CD1c-positive myeloid dendritic cell (primary cell): ENCODE measurements around the gene LPAR2.
A peak's percentile ranks its signal among the peaks of the same experiment; 100 is the strongest.
"Not testable (repeated sequence)": the region's sequence is repeated elsewhere in the genome, so short reads cannot be mapped to it uniquely, and the experiment has no call there.

ENCODE experiments used
- DNase-seq: peaks from one replicate; pipeline ENCODE4 v3.0.0-alpha.2; 2016; ENCODE audit errors: extremely low spot score

Gene LPAR2

GRCh38 chr19:19627621-19628500, at the start of gene LPAR2:
LPAR2 (minus strand) TSS chr19:19628220; CDS start chr19:19627275, 945 bp downstream.
- peak; percentile 54 for DNase-seq

DNA sequence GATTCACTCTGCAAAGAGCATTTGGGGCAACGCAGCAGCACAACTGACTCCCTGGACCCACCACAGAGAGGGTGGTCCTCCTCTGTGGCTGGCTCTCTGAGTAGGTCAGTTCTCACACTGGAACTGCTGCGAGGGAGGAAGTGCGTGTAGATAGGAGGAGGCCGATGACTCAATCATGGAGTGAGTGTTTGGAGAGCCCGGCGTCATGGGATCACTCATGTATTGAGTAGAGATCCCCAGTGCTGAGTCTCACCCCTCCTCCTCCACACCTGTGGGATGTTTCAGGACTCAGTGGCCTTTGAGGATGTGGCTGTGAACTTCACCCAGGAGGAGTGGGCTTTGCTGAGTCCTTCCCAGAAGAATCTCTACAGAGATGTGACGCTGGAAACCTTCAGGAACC, 49.6 kb upstream of the LPAR2 start:
- no peak for DNase-seq

GRCh38 chr19:19674315-19674714, 46.3 kb upstream of the LPAR2 start:
- no peak for DNase-seq

DNA sequence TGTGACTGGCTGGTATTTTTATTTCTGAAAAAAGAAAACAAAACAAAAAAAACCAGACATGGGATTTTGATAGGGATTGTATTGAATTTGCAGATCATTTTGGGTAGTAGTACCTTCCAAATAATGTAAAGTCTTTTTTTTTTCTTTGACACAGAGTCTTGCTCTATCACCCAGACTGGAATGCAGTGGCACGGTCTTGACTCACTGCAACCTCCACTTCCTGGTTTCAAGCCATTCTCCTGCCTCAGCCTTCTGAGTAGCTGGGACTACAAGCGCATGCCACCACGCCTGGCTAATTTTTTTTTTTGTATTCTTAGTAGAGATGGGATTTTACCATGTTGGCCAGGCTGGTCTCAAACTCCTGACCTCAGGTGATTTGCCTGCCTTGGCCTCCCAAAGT, 44.8 kb upstream of the LPAR2 start:
- DNase-seq, result no peak

- DNase-seq, result no peak
Measured at GRCh38 chr19:19670070-19670551, 42.1 kb upstream of the LPAR2 start.

DNA sequence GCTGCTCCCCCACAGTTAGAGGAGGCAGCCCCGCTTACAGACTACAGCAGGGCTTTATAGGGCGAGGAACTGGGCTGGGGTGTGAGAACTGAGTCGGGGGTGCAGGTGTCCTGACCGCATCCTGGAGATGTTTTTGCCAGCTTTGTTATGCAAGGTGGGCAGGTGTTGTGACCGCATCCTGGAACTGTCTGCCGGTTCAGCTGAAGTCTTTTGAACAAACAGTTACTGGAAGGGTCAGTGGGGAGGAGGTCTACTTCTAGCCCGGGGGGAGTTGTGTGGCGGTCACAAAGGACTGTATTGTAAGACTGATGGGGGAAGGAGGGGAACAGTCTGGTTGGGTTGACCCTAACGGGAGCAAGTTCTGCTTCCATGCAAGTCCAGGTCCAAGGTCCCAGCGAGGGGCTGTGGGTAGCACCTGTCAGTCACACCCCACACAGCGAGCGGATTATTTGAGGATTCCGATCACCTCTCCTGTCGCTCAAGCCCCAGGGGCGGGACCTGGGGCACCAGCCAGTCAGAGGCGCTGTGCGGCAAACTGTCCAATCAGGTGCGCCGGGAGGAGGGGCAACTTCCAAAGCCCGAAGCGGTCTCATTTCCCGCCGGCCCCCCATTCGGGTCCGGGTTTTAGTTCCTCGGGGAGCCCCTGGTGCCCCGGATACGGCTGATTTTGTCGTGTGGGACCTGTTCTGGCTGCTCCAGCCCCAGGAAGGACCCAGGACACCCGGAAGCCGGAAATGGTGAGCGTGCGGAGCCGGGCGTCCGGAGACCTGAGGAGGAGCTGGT, 40.4 kb upstream of the LPAR2 start, which contains the start of gene ZNF101:
TSS of gene ZNF101 (plus strand) at position 610 of the 783 bp plus-strand sequence. CDS start at position 735, 125 bp downstream.
- peak; percentile 97 for DNase-seq

DNA sequence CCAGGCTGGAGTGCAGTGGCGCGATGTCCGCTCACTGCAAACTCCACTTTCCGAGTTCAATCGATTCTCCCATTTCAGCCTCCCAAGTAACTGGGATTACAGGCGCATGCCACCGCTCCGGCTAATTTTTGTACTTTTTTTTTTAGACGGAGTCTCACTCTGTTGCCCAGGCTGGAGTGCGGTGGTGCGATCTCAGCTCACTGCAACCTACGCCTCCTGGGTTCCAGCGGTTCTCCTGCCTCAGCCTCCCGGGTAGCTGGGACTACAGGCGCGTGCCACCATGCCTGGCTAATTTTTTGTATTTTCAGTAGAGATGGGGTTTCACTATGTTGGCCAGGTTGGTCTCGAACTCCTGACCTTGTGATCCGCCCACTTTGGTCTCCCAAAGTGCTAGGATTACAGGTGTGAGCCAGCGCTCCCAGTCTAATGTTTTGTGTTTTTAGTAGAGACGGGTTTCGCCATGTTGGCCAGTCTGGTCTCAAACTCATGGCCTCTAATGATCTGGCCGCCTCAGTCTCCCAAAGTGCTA, 37.5 kb upstream of the LPAR2 start:
- not testable (repeated sequence) for DNase-seq

DNA sequence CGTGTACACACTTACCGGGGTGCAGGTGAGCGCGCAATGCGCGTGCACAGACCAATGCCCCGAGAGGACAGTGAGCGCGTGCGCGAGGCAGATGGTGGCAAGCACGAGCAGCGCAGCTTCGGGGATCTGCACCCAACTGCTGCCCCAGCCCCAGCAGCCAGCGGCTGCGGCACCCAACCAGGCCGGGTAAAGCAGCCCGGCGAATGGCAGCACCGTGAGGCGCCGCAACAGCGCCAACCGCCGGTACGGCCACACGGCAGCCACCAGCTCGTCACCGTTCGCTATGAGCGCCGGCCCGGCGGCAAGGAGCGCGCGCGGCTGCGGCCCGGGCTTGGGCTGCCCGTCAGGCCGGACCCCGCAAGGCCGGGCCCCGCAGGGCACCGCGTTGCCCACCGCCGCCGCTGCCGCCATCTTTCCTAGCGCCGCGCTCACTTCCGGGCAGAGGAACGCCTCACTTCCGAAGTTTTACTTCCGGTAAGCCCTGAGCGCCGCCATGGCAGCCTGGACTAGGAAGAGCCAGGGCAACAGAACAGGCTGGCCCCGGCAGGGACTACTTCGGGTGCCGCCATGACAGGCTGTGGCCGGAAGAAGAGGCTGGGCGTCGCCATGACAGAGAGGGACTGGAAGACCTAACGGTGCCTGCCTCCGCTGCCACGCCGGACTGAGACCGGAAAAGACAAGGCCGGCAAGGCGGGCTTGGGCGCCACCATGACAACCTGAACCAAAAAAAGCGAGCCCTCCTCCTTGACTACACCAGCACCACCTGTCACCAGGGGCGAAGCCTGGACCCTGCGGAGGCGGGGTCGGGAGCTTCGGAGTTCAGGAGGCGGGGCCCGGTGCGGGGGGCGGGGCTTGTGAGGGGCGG, 35.5 kb upstream of the LPAR2 start, which contains the start of gene ATP13A1:
TSS of gene ATP13A1 (minus strand) at position 421 of the 865 bp plus-strand sequence. CDS start at position 411, 10 bp downstream.
- DNase-seq, result peak; percentile 98

- peak; percentile 40 for DNase-seq
Measured at GRCh38 chr19:19662871-19663255, 34.8 kb upstream of the LPAR2 start.

- DNase-seq, result no peak
Measured at GRCh38 chr19:19662344-19662743, 34.3 kb upstream of the LPAR2 start.

DNA sequence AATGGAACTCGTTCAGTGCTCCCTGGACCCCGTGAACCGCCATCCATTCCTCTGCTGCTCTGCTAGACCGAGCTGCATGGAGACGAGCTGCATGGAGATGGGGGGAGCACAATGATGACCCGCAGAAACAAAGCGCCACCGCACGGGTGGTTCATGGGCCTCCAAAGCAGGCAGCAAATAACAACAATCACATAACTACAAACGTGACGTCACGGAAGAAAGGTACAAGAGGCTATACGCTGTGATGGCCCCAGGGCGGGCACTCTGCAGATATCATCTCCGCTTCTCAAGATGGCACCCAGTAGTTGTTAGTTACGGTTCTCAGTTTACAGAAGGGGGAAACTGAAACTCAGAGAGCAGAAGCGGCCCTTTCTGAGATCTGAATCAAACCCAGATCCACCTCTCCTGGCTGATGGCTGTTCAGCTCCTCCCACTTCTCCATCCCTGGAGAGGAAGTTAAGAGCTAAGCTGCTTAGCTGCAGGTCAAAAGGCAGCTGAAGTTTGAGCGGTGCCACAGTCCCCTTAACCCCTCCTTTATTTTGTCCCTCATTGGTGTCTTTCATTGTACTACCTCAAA, 33.7 kb upstream of the LPAR2 start:
- DNase-seq, result peak; percentile 83

DNA sequence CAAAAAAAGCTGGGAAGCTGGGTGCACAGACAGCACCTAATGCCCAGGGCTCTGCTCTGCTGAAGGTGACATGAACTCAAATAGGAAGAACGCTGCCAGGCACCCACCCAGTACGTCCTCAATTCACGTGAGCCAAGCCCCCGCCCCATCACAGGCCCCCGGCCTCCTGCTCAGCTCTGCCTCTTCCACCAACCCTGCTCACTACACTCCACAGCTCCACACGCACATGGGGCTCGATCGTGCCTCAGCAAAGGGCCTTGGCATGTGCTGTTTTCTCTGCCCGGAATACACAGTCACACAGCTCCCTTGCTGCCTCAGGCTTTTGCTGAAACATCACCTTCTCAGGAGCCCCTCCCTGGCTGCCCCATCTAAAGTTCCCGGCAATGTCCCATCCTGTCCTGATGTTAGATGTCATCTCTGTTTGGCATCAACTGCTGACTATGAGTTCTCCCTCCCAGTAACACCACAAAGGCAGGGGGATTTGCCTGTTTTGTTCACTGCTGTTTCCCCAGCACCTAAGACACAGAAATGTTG, 33.2 kb upstream of the LPAR2 start:
- no peak for DNase-seq

DNA sequence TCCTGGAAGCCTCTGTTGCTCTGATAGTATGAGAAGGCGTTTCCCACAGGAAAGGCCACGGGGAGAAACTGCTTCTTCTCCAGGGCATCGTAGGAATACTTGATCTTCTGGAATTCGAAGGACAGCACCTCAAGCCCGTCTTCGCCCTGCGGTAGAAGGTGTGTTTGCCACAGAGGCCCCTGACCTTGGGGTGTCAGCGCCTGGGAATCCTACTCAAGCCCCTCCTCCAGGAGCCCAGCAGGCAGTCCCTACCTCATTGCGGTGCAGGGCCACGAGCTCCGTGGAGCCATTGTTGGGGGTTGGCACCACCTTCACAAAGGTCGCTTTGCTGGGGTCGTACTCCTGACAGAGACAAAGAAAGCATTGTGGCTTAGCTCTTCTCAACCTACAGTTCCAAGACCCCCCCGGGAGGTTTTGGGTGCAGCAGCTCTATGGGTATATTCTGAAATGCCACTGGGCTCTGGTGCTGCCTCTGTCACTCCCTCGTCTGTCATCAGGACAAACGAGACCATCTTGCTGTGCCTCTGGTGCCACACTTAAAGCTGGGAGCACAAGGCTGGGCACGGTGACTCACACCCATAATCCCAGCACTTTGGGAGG, 31.7 kb upstream of the LPAR2 start:
- DNase-seq, result no peak

DNA sequence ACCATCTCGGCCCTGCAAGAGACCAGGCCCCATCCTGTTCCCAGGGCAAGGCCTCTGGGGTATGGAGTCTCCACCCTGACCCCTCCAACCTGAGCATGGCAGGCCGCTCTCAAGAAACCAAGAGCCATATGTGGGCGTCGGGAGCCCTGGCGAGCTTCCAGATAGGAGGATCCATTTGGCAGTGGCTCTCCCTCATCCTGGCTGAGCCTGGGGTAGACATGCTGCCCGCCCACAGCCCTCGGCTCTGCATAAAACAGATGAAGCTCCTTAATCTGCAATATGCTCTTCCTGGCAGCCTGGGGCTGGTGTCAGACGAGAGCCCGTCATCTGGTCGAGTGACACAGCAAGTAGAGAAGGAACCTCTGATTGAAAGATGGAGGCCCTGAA, 29.4 kb upstream of the LPAR2 start:
- DNase-seq, result no peak

DNA sequence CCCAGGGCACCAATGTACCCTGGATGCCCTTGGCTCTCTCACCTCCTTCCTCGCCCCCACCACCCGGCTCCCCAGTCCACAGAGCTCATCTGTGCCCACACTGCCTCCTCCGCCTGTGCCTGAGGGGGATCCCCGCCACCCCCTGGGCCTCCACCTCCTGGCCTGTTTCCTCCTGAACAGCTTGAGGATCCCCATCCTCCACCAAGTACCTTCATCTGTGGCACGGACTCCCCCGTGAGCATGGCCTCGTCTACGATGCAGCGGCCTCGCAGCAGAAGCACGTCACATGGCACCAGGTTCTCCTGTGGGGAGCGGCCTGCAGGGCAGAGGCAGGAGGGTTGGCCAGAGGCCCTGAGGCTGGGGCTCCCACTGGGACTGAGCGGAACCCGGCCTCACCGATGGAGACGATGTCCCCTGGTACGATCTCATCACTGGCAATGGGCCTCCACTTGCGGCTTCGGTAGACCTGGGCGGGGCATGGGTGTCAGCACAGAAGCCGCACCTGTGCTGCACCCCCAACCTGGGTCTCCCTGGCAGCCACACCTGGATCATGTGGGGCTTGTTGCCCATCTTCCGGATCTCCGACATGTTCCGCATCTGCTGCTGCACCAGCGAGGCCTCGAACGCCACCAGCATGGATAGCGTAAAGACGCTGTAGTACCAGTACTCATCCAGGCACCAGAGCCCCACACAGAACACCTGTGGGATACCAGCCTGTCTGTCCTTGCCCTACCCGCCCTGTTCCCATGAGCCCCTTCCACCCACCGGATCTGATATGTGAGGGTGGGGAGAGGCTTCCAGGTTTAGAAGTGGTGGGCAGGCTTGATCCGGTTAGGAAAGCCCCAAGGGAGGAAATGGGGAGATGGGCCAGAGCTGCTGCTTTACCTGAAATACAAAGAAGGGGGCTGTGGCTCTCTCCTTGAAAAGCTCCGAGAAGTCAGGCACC, 28.7 kb upstream of the LPAR2 start:
- DNase-seq, result no peak

- DNase-seq, result no peak
Measured at GRCh38 chr19:19655641-19656343, 27.8 kb upstream of the LPAR2 start.

DNA sequence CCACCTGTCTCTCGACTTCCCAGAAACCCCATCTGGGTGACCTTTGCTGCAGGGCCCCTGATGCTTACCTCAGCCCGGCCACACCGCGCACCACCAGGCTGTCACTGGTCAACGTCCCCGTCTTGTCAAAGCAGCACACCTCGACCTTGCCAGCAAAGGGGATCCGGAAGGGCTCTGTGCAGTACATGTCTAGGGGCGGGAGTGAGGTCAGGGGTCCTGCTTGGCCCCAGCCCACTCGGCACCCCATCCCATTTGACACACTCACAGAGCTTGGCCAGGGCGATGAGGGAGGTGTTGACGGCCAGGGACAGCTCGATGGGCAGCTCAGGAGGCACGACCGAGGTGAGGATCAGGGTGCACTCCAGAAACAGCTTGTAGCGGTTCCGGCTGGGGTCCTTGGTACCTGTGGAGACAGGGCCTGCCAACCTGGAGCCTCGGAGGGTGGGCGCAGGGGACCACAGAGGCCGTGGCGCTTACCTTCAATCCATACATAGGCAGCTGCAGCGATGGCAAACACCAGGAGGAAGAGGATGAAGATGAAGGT, 27.1 kb upstream of the LPAR2 start:
- no peak for DNase-seq

DNA sequence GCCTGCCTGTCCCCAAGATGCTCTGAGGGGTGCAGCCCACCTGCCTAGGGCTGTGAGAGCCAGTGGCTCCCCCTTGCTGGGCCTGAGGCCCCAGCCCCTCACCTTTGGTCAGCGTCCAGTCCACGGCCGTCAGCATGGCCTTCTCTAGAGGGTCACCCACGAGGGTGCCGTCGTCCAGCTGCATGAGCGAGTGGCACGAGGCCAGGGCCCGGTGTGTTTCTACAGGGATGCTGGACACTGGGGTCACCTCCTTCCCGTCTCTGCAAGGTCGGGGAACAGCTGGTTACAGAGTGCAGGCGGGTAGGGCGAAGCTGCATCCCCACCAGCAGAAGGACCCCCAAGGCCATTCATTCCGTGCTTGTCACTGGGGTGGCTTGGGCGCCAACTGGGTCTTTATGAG, 26.4 kb upstream of the LPAR2 start:
- DNase-seq, result no peak
